Gastrocnemius medialis (tissue), 4 donors: ENCODE measurements around the gene GTF3C5. TPM values are rescaled to one million over a fixed set of nuclear protein-coding genes. Genes with fewer than 3 reads are reported as not detected.
"Not testable (repeated sequence)": the region's sequence is repeated elsewhere in the genome, so short reads cannot be mapped to it uniquely, and the experiment has no call there.

Experiments used
- ATAC-seq, 2 donors: fragments of 150-250 bp; one replicate each; pipeline ENCODE4 v1.9.1; 2016
- DNase-seq, 2 donors: peaks; one replicate each; pipeline ENCODE4 v3.0.0-alpha.2; 2019
- H3K27ac ChIP-seq, 4 donors: fragments of 200-600 bp; sonication (generic); 1 replicate in 1 of 4; 2 replicates in 3 of 4; pipeline ENCODE4 v1.5.1; 2016 to 2018; ENCODE audit warnings: mild to moderate bottlenecking in 2 of 4, moderate library complexity in 1 of 4
- H3K27me3 ChIP-seq, 3 donors: fragments of 200-600 bp; sonication (generic) in 2 of 3; 1 replicate in 1 of 3; 2 replicates in 2 of 3; pipeline versions ENCODE4 v1.5.1 to v1.6.0; 2016 to 2019; ENCODE audit warnings: mild to moderate bottlenecking in 1 of 3, moderate library complexity in 1 of 3
- H3K36me3 ChIP-seq, 2 donors: fragments of 200-600 bp; sonication (generic) in 1 of 2; one replicate each; pipeline ENCODE4 v1.5.1; 2017 to 2018
- H3K4me1 ChIP-seq, 2 donors: fragments of 200-600 bp; sonication (generic) in 1 of 2; one replicate each; pipeline ENCODE4 v1.5.1; 2016 to 2017; ENCODE audit warnings: mild to moderate bottlenecking in 2 of 2
- H3K4me3 ChIP-seq, 4 donors: fragments of 200-600 bp; sonication (generic) in 3 of 4; 1 replicate in 1 of 4; 2 replicates in 3 of 4; pipeline ENCODE4 v1.5.1; 2016 to 2019; ENCODE audit warnings: mild to moderate bottlenecking in 2 of 4
- H3K9me3 ChIP-seq, 3 donors: fragments of 200-600 bp; sonication (generic) in 2 of 3; 1 replicate in 1 of 3; 2 replicates in 2 of 3; pipeline ENCODE4 v1.5.1; 2016 to 2019
- POLR2A ChIP-seq, 2 donors: fragments of 450-650 bp; IDR thresholded peaks; one replicate each; pipeline ENCODE4 v1.6.1; 2017; ENCODE audit warnings: antibody characterized with exemption in 2 of 2, mild to moderate bottlenecking in 2 of 2, moderate library complexity in 2 of 2
- in situ Hi-C, 4 donors: fragments of 200-750 bp; cut with MboI; loops; one replicate each; pipeline versions ENCODE4 v1.15.0 to v1.8.0; 2017; ENCODE audit warnings: low sequenced_read_pairs in 4 of 4
- intact Hi-C: fragments of 100-400 bp; cut with DNase I; formaldehyde crosslinking; loops from one replicate; pipeline ENCODE4 v1.15.1; 2023; ENCODE audit warnings: low total_unique reads
- total RNA-seq, 4 donors: library from RNA; depleted of rRNA; stranded (reverse); fragments of >200 nt; gene quantifications; one replicate each; pipeline versions ENCODE4 v1.1.0 to v1.2.3, GENCODE V29; 2016
- TF ChIP-seq, protein P1 (sequence below), 5 experiments: fragments of 450-650 bp in 3 of 5; fragments of 200-600 bp in 2 of 5; sonication (generic) in 2 of 5; IDR thresholded peaks in 4 of 5; conservative IDR thresholded peaks in 1 of 5; 1 replicate in 4 of 5; 2 replicates in 1 of 5; pipeline ENCODE4 v1.5.1; 2016 to 2019; ENCODE audit warnings: antibody characterized with exemption in 5 of 5, mild to moderate bottlenecking in 3 of 5, moderate library complexity in 3 of 5

Gene GTF3C5
- total RNA-seq, 4 donors from 2014 or later, result 48.1 to 55.3 (median 51.5) TPM

DNA sequence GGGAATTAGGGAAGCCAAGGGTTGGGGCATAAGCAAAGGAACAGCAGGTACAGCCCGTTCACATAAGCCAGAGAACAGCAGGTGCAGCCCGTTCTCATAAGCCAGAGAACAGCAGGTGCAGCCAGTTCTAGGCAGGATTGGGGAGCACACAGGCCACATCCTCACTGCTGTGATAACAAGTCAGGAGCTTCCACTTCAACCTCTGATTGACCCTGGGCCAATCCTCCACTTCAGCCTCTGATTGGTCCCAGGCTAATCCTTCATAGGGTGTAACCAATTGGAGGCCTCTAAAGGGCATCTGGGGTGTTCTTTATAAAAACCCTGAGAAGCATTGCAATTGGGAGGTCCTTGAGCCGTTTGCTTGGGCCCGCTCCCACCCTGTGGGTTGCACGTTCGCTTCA lies 58.5 kb downstream of the GTF3C5 start:
- intact Hi-C loops, result no loop called here
- Histone ChIP-seq H3K36me3 (no peaks in the 10 kb centered on the region), H3K4me3 (no peak overlapping the region), H3K27ac (no peak overlapping the region), H3K27me3 (no peaks in the 10 kb centered on the region), H3K4me1 (no peaks in the 10 kb centered on the region), H3K9me3 (no peaks in the 10 kb centered on the region)
- no peak for TF ChIP-seq POLR2A (IDR thresholded peaks at IDR 0.05)
- TF ChIP-seq, protein P1, sequence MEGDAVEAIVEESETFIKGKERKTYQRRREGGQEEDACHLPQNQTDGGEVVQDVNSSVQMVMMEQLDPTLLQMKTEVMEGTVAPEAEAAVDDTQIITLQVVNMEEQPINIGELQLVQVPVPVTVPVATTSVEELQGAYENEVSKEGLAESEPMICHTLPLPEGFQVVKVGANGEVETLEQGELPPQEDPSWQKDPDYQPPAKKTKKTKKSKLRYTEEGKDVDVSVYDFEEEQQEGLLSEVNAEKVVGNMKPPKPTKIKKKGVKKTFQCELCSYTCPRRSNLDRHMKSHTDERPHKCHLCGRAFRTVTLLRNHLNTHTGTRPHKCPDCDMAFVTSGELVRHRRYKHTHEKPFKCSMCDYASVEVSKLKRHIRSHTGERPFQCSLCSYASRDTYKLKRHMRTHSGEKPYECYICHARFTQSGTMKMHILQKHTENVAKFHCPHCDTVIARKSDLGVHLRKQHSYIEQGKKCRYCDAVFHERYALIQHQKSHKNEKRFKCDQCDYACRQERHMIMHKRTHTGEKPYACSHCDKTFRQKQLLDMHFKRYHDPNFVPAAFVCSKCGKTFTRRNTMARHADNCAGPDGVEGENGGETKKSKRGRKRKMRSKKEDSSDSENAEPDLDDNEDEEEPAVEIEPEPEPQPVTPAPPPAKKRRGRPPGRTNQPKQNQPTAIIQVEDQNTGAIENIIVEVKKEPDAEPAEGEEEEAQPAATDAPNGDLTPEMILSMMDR (IDR thresholded peaks at IDR 0.05 in 4 of 5, conservative IDR thresholded peaks at IDR 0.05 in 1 of 5), result no peak
- DNase-seq (no peak), ATAC-seq (no peak)
- in situ Hi-C loops, result no loop called here

DNA sequence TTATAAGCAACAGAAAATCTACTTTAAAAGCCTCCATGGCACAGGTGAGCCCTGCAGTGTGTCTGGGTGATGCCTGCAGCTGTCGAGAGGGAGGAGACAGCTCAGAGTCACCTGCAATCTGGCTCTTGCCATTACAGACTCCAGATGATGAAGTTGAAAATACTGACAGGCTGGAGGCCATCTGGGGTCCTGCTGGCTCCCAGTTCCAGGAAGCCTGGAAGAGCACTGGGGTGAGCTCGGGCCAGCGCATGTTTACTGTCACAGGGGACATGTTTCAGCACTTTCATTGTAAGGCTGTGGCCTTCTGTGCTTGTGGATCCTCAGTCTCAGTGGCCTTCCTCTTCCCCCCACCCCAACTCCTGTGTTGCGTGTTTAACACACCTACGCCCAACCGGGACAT lies 59.4 kb downstream of the GTF3C5 start:
- no peaks in the 10 kb centered on the region for H3K27me3 ChIP-seq
- intact Hi-C loops, result no loop called here
- no peak overlapping the region for H3K4me3 ChIP-seq
- no peak overlapping the region for H3K27ac ChIP-seq
- no peak for DNase-seq
- no peaks in the 10 kb centered on the region for H3K36me3 ChIP-seq
- ATAC-seq, result no peak
- in situ Hi-C loops, result no loop called here
- TF ChIP-seq, protein P1 (IDR thresholded peaks at IDR 0.05 in 4 of 5, conservative IDR thresholded peaks at IDR 0.05 in 1 of 5), result no peak
- no peak for TF ChIP-seq POLR2A (IDR thresholded peaks at IDR 0.05)
- H3K9me3 ChIP-seq, result no peaks in the 10 kb centered on the region
- no peaks in the 10 kb centered on the region for H3K4me1 ChIP-seq

DNA sequence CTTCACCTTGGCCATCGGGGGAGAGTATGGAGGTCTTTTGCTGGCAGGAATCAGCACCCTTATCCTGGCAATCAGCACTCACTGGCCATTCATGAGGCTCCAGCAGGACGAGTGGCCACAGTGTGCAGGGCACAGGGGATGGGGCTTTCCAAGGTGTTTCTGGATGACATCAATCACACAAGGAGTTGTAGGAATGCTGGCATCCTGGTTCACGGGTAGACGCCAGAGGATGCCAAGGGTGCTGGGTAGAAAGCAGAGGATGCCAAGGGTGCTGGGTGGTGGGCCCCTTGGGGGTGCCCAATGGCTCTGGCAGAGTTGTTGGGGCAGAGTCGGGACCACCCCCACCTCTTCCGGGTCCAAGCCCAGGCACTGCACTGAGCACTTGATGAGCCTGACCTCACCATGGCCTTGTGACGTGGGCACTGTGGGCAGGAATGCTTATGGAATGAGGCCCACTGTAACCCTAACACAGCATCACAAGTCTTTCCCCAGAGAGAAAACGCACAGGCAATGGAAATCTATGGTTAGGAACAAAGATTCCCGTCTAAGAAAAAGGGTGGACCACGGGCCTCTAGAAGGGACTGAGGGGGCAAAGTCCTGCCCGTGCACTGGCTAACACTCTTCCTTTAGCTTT lies 60.1 kb downstream of the GTF3C5 start:
- Histone ChIP-seq H3K9me3 (no peaks in the 10 kb centered on the region), H3K4me1 (no peaks in the 10 kb centered on the region), H3K27me3 (no peaks in the 10 kb centered on the region), H3K4me3 (no peak overlapping the region), H3K36me3 (no peaks in the 10 kb centered on the region), H3K27ac (no peak overlapping the region)
- TF ChIP-seq POLR2A (IDR thresholded peaks at IDR 0.05), result no peak
- TF ChIP-seq, protein P1 (IDR thresholded peaks at IDR 0.05 in 4 of 5, conservative IDR thresholded peaks at IDR 0.05 in 1 of 5), result no peak
- in situ Hi-C loops, result no loop called here
- intact Hi-C loops, result no loop called here
- ATAC-seq (no peak), DNase-seq (no peak)

DNA sequence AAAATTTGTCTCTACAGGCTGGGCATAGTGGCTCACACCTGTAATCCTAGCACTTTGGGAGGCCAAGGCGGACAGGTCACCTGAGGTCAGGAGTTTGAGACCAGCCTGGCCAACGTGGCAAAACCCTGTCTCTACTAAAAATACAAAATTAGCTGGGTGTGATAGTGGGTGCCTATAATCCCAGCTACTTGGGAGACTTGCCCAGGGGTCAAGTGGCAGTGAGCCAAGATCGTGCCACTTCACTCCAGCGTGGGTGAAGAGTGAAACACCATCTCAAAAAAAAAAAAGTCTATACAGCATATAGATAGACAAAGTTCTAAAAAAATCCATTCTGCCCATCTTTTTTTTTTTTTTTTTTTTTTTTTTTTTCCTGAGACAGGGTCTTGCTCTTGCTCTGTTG lies 63.6 kb downstream of the GTF3C5 start:
- ATAC-seq, H3K27ac ChIP-seq, in situ Hi-C loops, H3K4me1 ChIP-seq, H3K27me3 ChIP-seq, H3K4me3 ChIP-seq, DNase-seq, intact Hi-C loops, H3K9me3 ChIP-seq: not testable (repeated sequence)
- peaks cover 0 to 23% of the 10 kb centered on the region in 2 donors for H3K36me3 ChIP-seq

DNA sequence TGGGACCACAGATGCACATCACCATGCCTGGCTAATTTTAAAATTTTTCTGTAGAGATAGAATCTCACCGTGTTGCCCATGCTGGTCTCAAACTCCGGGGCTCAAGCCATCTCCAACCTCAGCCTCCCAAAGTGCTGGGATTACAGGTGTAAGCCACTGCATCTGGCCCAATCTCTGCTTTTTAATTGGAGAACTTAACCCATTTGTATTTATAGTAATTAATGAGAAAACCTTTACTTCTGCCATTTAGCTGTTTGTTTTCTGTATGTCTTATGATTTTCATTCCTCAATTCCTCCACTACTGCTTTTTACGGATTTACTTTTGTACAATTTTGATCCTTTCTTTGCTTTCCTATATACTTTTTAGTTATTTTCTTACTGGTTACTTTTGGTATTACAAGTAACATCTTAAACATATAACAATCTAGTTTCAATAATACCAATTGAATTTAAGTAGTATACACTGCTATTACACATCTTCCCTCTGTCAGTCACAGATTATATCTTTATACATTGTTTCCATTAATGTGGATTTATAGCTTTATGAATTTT lies 64.1 kb downstream of the GTF3C5 start:
- Histone ChIP-seq H3K27ac (no peak overlapping the region), H3K4me1 (peaks cover 3 to 10% of the 10 kb centered on the region in 2 donors)
- DNase-seq, result no peak

More for the DNA sequence above, 64.1 kb downstream of the GTF3C5 start:
- TF ChIP-seq, protein P1 (IDR thresholded peaks at IDR 0.05 in 4 of 5, conservative IDR thresholded peaks at IDR 0.05 in 1 of 5), result no peak
- no peak for TF ChIP-seq POLR2A (IDR thresholded peaks at IDR 0.05)
- intact Hi-C loops (no loop called here), in situ Hi-C loops (no loop called here)
- H3K4me3 ChIP-seq, result no peak overlapping the region
- ATAC-seq, result no peak
- H3K9me3 ChIP-seq, result peaks cover 0 to 6% (median 0%) of the 10 kb centered on the region in 3 donors
- H3K36me3 ChIP-seq, result peaks cover 0 to 29% of the 10 kb centered on the region in 2 donors
- H3K27me3 ChIP-seq, result no peaks in the 10 kb centered on the region
